Sigmoid colon (tissue), 7 donors: ENCODE data around the gene CAV2. TPM values are rescaled to one million over a fixed set of nuclear protein-coding genes. Genes with fewer than 3 reads are reported as not detected.

Experiments used
- DNase-seq: peaks from one replicate; pipeline ENCODE4 v3.0.0-alpha.2; 2019
- H3K27ac ChIP-seq, 4 donors: fragments of 200-600 bp; sonication (generic); one replicate each; pipeline ENCODE4 v1.5.1; 2016 to 2019; ENCODE audit warnings: mild to moderate bottlenecking in 1 of 4
- H3K27me3 ChIP-seq, 3 donors: fragments of 200-600 bp; sonication (generic); one replicate each; pipeline ENCODE4 v1.5.1; 2019; ENCODE audit warnings: mild to moderate bottlenecking in 1 of 3
- H3K36me3 ChIP-seq, 4 donors: fragments of 200-600 bp; sonication (generic); one replicate each; pipeline ENCODE4 v1.5.1; 2016 to 2019
- H3K4me1 ChIP-seq, 4 donors: fragments of 200-600 bp; sonication (generic); one replicate each; pipeline ENCODE4 v1.5.1; 2017 to 2019
- H3K4me3 ChIP-seq, 4 donors: fragments of 200-600 bp; sonication (generic); one replicate each; pipeline ENCODE4 v1.5.1; 2017 to 2019; ENCODE audit warnings: mild to moderate bottlenecking in 2 of 4, moderate library complexity in 1 of 4
- H3K9me3 ChIP-seq, 4 donors: fragments of 200-600 bp in 3 of 4; sonication (generic) in 3 of 4; one replicate each; pipeline versions ENCODE4 v1.5.1 to v1.6.1; 2013 to 2019
- EP300 ChIP-seq, 4 donors: sonication (generic); formaldehyde crosslinking; IDR thresholded peaks; one replicate each; pipeline ENCODE4 v1.6.1; 2017; ENCODE audit warnings: antibody characterized with exemption in 4 of 4
- POLR2A ChIP-seq, 2 donors: fragments of 450-650 bp; IDR thresholded peaks; one replicate each; pipeline ENCODE4 v1.6.1; 2016; ENCODE audit warnings: antibody characterized with exemption in 2 of 2, mild to moderate bottlenecking in 2 of 2, moderate library complexity in 2 of 2
- POLR2AphosphoS5 ChIP-seq, 4 donors: sonication (generic); formaldehyde crosslinking; IDR thresholded peaks; one replicate each; pipeline ENCODE4 v1.6.1; 2017; ENCODE audit warnings: antibody characterized with exemption in 4 of 4
- WGBS, 2 donors: extraction: QIAGEN DNeasy Blood & Tissue Kit; methylation state at CpG; one replicate each; pipeline ENCODE4 v1.1.7; 2013; 5-methylcytosine and 5-hydroxymethylcytosine counted together
- intact Hi-C: fragments of 100-400 bp; cut with DNase I; formaldehyde crosslinking; loops from one replicate; pipeline ENCODE4 v1.15.1; 2023
- polyA plus RNA-seq, 3 donors: library from polyadenylated mRNA; stranded (reverse); fragments of 200-250 nt; gene quantifications; one replicate each; pipeline ENCODE4 v1.2.3, GENCODE V29; 2013
- total RNA-seq, 4 donors: library from RNA; depleted of rRNA; stranded (reverse); fragments of >200 nt; gene quantifications; one replicate each; pipeline ENCODE4 v1.1.0, GENCODE V29; 2016
- TF ChIP-seq, protein P1 (sequence below), 4 experiments: fragments of 450-650 bp in 3 of 4; fragments of 200-600 bp in 1 of 4; IDR thresholded peaks; one replicate each; pipeline ENCODE4 v1.5.1; 2016 to 2019; ENCODE audit warnings: antibody characterized with exemption in 4 of 4, mild to moderate bottlenecking in 3 of 4, moderate library complexity in 2 of 4
- donor health status: healthy with polysubstance abuse.
- donor health status: Bipolar disorder and iron deficiency.
- donor health status: healthy.

CAV2 gene
- total and polyA plus RNA-seq, 7 donors = 4.6 to 142 (median 81.8) TPM

DNA sequence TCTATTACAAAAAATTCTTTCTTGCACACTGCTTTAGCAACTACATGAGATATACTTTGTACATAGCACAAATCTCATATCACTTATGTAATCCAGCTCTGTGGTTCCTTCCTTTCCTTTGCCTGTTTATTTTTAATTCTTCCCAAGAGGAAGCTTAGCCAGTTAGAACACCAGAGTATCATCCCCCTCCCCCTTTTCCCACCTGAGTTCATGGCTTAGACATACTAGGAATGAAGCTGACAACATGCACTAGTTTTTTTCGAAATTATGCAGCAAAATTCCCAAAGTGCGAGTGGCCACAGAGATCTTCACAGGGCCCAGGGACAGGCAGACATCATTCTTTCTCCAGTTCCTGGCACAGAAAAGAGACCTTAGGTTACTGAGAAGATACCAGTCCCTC is 43.1 kb downstream of the CAV2 start:
- WGBS, 2 donors = 87 to 91% methylated on average over 2 of the region's 2 CpGs
- H3K27me3 ChIP-seq = no peaks in the 10 kb centered on the region
- intact Hi-C loops = no loop called here
- H3K4me1 ChIP-seq = peaks cover 0 to 96% (median 83%) of the 10 kb centered on the region in 4 donors
- H3K36me3 ChIP-seq = peaks cover 0 to 14% (median 2%) of the 10 kb centered on the region in 4 donors
- H3K4me3 ChIP-seq = no peak overlapping the region
- no peak for DNase-seq
- H3K27ac ChIP-seq = peak overlapping the region; percentile 41 to 97 (median 66)
- TF ChIP-seq POLR2AphosphoS5 (IDR thresholded peaks at IDR 0.05) (no peak), EP300 (IDR thresholded peaks at IDR 0.05) (no peak), POLR2A (IDR thresholded peaks at IDR 0.05) (no peak)
- TF ChIP-seq, protein P1, sequence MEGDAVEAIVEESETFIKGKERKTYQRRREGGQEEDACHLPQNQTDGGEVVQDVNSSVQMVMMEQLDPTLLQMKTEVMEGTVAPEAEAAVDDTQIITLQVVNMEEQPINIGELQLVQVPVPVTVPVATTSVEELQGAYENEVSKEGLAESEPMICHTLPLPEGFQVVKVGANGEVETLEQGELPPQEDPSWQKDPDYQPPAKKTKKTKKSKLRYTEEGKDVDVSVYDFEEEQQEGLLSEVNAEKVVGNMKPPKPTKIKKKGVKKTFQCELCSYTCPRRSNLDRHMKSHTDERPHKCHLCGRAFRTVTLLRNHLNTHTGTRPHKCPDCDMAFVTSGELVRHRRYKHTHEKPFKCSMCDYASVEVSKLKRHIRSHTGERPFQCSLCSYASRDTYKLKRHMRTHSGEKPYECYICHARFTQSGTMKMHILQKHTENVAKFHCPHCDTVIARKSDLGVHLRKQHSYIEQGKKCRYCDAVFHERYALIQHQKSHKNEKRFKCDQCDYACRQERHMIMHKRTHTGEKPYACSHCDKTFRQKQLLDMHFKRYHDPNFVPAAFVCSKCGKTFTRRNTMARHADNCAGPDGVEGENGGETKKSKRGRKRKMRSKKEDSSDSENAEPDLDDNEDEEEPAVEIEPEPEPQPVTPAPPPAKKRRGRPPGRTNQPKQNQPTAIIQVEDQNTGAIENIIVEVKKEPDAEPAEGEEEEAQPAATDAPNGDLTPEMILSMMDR (IDR thresholded peaks at IDR 0.05) = no peak
- no peaks in the 10 kb centered on the region for H3K9me3 ChIP-seq

DNA sequence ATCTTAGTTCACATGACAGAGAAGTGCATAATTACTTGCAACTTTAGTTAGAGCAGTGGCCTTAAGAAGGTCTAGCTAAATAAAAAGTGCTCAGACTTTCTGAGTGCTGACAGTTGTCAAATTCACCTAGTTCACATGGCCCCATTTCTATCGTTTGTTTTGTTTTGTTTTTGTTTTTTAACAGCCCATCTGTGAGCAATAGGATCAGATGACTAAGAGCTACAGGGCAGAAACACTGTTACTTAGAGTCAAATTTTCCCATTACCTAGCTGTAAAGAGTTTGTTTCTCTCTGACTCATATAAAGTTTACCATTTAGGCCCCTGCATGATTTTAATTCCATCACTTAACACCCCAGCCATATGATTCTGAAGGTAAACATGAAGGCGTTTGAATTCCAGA is 44.1 kb downstream of the CAV2 start:
- H3K36me3 ChIP-seq = peaks cover 0 to 12% (median 2%) of the 10 kb centered on the region in 4 donors
- TF ChIP-seq, protein P1 (IDR thresholded peaks at IDR 0.05) = no peak
- TF ChIP-seq POLR2AphosphoS5 (IDR thresholded peaks at IDR 0.05) (no peak), EP300 (IDR thresholded peaks at IDR 0.05) (no peak), POLR2A (IDR thresholded peaks at IDR 0.05) (no peak)
- H3K27ac ChIP-seq = peak overlapping the region; percentile 7 to 97 (median 66)
- H3K4me3 ChIP-seq = no peak overlapping the region
- H3K4me1 ChIP-seq = peaks cover 0 to 96% (median 79%) of the 10 kb centered on the region in 4 donors
- intact Hi-C loops = no loop called here
- 61 to 70% methylated on average over 2 of the region's 2 CpGs for WGBS, 2 donors
- H3K9me3 ChIP-seq = no peaks in the 10 kb centered on the region
- H3K27me3 ChIP-seq = no peaks in the 10 kb centered on the region
- DNase-seq = no peak

DNA sequence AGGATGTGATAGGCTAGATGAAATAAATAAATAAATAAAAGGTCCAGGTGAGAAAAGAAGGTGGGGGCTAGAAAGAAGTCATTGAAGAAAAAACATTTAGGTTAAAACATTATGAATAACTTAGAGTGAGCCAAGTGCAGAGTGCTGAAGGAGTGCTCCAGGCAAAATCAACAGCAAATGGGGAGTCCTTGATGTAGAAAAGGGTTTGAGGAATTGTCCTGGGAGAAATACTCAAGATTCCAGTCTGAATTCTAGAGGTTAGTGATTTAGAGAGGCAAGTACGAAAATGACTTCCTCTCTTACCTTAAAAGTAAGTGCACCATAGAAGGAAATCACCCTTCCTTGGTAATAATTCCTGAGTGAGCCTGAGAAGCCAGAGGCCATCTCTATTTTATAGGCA is 44.9 kb downstream of the CAV2 start:
- peaks cover 0 to 94% (median 74%) of the 10 kb centered on the region in 4 donors for H3K4me1 ChIP-seq
- H3K36me3 ChIP-seq = peaks cover 0 to 7% (median 3%) of the 10 kb centered on the region in 4 donors
- H3K27me3 ChIP-seq = no peaks in the 10 kb centered on the region
- TF ChIP-seq EP300 (IDR thresholded peaks at IDR 0.05) (no peak), POLR2AphosphoS5 (IDR thresholded peaks at IDR 0.05) (no peak), POLR2A (IDR thresholded peaks at IDR 0.05) (no peak)
- TF ChIP-seq, protein P1 (IDR thresholded peaks at IDR 0.05) = no peak
- DNase-seq = no peak
- whole genome bisulfite sequencing, 2 donors = 84 to 89% methylated on average over 1 of the region's 1 CpG
- peak overlapping the region; percentile 48 to 97 (median 68) for H3K27ac ChIP-seq
- no peak overlapping the region for H3K4me3 ChIP-seq
- no peaks in the 10 kb centered on the region for H3K9me3 ChIP-seq
- intact Hi-C loops = no loop called here

DNA sequence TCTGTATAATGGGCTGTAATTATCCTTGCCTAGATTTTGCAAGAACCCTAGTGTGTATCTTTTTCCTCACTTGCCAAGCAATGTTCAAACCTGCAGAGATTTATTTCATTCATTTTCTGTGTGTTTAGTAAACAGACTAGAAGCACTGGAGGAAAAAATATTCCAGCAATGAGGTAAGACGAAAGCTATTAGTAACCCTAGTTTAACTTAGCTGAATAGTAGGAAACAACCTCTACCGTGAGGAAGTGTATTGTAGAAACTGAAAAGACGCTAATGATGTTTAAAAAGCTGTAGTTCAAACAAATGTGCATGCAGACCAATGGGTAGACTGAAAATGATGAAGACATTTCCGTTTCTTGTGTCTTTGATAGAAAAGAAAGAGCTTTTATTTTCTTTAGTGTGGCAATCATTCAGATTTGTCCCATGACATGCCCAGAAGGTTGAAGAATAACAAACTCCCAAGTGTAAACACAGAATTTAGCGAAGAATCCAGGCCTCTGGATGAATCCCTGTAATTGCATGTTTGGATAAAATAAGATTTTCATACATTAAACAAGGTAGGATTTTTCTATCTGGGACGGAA is 46.0 kb downstream of the CAV2 start:
- H3K9me3 ChIP-seq = no peaks in the 10 kb centered on the region
- peaks cover 0 to 7% (median 3%) of the 10 kb centered on the region in 4 donors for H3K36me3 ChIP-seq
- peak overlapping the region; percentile 48 to 97 (median 68) for H3K27ac ChIP-seq
- intact Hi-C loops = no loop called here
- no peak overlapping the region for H3K4me3 ChIP-seq
- H3K27me3 ChIP-seq = no peaks in the 10 kb centered on the region
- WGBS, 2 donors = 76 to 79% methylated on average over 6 of the region's 6 CpGs
- TF ChIP-seq EP300 (IDR thresholded peaks at IDR 0.05) (peak in 1 of 4 donors; percentile 19), POLR2AphosphoS5 (IDR thresholded peaks at IDR 0.05) (no peak)
- DNase-seq = no peak
- peaks cover 0 to 83% (median 71%) of the 10 kb centered on the region in 4 donors for H3K4me1 ChIP-seq

DNA sequence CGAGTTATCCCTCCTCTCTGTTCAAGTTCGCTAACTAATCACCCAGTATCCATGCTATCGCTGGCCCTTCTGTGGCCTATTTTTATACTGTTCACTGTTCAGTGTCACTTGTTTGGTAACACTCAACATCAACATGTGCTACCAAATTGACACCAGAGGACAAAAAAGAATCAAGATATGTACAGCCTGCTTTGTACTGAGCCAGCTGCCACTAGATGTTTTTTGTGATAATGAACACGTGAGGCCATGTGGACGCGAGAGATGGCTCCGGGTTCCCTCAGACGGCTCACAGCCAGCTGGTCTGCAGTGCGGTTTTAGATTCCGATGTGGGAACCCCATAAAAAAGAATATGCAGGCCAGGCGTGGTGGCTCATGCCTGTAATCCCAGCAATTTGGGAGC is 46.5 kb downstream of the CAV2 start:
- Histone ChIP-seq H3K9me3 (no peaks in the 10 kb centered on the region), H3K4me1 (peaks cover 0 to 82% (median 70%) of the 10 kb centered on the region in 4 donors), H3K27me3 (no peaks in the 10 kb centered on the region), H3K36me3 (peaks cover 0 to 7% (median 3%) of the 10 kb centered on the region in 4 donors), H3K27ac (peak overlapping the region; percentile 48 to 97 (median 68)), H3K4me3 (no peak overlapping the region)
- peak in 1 of 4 donors; percentile 38 for TF ChIP-seq POLR2AphosphoS5 (IDR thresholded peaks at IDR 0.05)
- no peak for TF ChIP-seq POLR2A (IDR thresholded peaks at IDR 0.05)
- intact Hi-C loops = no loop called here
- WGBS, 2 donors = 89 to 90% methylated on average over 11 of the region's 11 CpGs
- DNase-seq = no peak
